Measurements from ENCODE around the gene TMEM273. TPM values are rescaled to one million over a fixed set of nuclear protein-coding genes. Genes with fewer than 3 reads are reported as not detected.

TMEM273 gene
- polyA plus RNA-seq, 12 donors: 4.7 to 10.2 (median 6.6) TPM; not detected in 1

- DNase-seq: peak; percentile 50
Measured at GRCh38 chr10:49177391-49178355, 10.5 kb downstream of the TMEM273 start.

DNA sequence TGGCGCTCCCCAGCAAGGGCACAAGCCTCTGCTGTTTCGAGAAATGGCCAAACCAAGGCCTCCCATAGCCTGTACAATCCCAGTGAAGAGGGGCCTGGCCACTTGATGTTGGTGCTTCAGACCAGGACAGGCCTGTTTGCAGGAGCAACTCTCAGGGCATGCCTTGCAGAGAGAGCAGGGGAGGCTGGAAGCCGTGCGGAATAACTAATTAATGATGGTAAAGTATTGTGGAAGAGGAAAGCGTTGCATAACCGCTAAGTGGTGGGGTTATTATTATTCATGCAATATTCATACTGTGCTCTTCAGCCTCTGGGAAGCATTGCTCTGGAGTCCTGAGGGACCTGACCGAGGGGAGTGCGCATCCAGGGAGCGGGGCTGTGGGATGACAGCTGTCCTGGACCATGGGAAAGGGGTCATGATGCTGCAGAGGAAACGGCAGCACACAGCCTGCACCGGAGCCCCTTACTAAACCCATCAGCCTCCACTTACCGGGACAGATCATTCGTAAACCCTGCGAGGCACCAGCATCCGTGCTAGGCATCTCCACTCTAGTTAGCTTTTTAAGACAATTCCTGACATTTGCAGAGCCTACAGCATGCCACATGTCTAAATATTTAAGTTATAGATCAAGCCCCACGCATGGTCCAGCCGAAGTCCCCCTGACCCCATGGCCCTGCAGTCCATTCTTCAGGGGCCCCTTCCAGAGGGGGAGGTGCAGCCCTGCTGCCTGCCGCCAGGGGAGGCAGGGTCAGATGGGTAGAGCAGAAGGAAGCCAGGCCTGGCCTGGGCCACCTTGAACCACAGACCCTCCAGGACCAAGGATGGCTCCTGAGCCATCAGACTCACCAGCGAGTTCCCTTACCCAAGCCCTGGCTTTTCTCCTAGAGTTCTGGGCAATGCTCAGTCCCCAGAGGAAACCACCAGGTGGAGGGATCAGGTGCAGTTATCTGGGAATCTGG, 11.6 kb downstream of the TMEM273 start:
- DNase-seq: no peak

GRCh38 chr10:49175587-49176309, 12.4 kb downstream of the TMEM273 start:
- DNase-seq: no peak

GRCh38 chr10:49174926-49175500, 13.2 kb downstream of the TMEM273 start:
- no peak for DNase-seq

DNA sequence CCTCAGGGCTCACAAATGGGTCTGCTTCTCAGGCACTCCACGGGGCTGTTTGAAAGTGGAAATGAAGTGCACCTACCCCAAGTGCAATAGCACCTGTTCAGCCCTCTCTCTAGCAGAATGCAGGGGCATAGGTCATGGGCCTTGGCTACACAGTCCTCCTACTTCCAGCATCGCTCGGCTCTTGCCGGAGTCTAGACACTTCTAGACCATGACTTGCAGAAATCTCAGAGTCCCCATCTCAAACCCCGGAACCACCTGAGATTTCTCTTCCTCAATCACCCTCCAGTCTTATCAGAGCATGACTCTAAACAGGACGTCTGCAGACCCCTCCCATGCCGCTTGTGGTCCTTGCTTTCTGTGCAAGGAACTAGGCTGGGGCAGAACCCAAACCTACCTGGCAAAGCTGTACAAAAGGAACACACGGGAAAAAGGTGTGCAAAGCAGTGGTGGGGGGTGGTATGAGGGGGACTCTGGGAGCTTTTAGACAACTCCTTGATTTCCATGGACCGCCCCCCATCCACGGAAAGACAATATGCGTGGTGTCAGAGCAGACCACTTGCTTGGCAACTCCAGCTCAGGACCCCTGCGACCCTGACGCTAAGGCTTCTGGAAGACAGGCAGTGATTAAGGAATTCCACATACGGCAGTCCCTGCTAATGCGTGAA, 13.8 kb downstream of the TMEM273 start:
- no peak for DNase-seq

GRCh38 chr10:49173853-49174252, 14.3 kb downstream of the TMEM273 start:
- no peak for DNase-seq

- no peak for DNase-seq
Measured at GRCh38 chr10:49173201-49173772, 14.9 kb downstream of the TMEM273 start.

DNA sequence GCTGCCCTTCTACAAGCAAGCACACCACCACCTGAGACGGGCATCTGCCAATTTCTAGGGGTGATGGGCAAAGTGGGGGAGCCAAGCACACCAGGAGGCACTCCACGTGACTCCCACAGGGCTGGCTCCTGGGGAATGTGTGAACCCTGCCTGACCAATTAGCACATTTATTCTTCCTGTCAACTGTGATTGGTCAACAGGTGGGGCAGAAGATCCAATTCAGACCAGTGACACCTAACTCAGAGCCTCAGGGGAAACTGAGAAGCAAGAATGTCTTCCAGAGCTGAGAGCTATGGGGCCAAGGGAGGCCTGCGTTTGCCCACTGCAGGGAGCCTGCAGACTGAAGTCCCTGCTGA, 15.4 kb downstream of the TMEM273 start:
- no peak for DNase-seq

DNA sequence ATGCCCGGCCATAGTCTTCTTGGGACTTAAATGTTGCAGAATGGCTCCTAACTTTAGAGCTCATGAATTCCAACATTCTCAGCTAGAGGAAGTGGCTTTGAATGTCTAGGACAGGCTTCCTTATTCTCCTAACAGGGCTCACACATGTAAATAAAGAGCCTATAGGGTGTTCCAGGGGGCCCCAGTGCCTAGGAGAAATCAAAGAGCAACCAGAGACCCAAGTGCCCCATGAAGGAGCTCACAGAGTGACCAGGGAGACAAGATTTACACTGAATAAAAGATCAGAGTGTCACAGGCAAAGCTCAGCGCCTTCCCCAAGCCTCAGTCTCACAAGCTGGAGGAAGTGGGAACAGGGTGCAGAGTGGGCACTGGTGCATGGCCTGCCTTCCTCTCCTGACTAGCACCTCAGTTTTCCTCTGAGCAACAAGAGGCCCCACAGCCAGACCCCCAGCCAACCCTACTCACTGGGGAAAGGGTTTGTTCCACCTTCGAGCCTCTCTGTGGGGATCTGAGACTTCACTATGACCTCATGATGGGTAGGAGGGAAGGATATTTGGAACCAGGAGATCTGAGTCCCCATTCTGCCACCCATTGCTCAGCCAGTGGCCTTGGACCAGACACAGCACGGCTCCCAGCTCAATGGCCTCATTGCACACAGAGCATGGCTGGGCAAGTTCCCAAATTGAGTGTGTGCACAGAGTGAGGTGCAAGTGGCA, 16.0 kb downstream of the TMEM273 start:
- no peak for DNase-seq

DNA sequence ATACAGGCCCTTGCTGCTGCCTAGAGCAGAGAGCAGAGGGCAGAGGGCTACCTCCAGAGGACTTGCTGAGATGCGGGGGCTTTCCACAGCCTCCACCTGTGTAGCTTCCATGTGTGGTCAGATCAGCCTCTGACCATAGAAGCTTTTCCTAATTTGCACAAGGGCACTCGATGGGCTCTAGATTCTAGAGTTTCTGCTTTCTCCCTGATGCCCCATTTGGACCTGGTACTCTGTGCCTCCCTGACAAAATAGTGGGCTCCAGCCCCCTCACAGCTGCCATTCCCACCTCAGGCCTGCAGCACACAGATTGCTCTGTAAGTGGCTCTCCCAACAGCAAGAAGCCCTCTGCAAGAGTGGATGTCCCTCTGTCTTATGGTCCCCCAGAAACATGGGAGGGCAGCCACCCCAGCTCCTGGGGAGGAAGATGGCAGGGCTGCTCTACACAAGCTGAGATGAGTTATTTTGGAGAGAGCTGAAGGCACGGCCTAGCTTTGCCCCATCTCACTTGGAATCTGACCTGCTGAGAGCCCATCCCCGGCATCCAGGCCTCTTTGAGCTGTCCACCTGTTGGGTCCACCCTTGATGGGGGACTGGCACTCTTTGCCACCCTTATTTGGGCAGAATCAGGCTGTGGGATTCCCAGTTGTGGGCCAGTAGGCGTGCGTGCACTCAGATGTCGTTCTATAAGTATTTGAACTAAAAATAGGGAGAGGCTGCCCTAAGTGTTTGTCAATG, 16.7 kb downstream of the TMEM273 start:
- DNase-seq: no peak

DNA sequence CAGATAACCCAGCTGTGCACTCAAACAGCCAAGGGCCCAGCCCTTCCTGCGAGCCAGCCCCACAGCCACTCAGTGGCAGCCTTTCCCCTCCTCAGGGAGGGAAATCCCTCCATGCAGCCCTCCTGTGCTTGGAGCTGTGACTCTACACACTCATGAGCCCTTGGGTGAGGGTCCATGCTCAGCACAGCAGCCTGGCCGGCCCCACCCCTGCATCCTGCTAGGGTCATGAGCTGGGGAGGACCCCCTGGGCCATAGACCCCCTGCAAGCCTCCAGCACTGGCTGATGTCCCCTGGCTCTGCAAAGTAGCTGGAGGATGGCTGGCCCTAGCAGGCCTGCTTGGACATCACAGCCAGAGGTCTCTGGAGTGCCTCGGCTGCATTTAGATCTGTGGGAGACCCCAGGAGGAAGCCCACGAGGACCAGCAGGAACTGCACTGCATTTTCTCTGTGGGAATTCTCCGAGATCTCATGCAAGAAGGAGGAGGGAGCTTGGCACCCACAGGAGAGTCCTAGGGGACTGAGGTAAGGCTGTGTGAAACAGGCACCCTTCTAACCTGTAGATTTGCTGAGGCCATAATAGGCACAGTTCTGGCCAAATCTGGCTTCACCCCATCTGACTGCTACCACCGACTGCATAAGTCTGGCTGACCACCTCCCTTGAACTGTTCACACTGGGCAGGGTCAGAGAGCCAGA, 17.4 kb downstream of the TMEM273 start:
- no peak for DNase-seq

GRCh38 chr10:49169776-49170175, 18.4 kb downstream of the TMEM273 start:
- no peak for DNase-seq

DNA sequence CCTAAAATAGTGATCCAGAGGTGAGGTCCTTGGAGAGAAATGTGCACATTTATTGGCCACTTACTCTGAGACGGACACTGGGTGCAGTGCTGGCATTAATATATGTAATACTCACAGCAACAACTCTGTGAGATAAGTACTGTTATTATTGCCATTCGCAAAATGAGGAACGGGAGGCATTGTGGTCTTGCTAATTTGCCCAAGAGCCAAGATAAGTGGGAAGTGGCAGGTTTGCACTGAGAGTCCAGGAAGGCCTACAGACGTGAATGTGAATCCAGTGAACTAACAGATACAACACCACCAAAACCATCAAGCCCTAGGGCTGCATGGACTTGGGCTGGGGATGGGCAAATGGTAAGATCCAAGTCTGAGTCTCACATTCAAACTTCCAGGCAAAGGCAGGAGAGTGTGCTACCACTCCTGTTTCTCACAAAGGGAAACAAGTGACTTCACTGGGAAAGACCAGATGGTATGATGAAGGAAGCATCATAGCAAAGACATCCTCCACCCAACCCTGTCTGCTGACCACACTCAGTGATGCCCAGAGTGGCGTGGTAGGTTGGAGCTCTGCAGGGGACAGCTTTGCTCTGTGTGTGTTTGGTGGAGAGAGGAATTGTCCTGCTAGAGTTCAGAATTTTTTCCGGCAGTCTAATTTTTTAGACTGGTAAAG, 19.2 kb downstream of the TMEM273 start:
- no peak for DNase-seq

DNA sequence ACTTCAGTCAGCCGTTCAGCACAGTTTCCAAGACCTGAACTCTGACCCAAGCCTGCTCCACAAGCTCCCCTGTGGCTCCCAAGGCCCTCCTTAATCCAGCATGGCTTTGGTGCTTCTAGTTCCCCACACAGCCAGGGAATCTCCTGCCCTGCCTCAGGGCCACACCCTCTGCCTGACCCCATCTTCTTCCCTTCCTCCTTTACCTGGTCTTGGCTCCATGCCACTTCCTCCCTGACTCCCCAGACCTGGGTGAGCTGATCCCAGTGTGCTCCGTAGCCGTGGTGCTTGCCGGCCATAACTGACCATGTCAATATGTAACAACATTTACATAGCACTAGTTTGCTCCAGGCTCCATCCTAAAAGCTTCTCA, 20.0 kb downstream of the TMEM273 start:
- DNase-seq: no peak

DNA sequence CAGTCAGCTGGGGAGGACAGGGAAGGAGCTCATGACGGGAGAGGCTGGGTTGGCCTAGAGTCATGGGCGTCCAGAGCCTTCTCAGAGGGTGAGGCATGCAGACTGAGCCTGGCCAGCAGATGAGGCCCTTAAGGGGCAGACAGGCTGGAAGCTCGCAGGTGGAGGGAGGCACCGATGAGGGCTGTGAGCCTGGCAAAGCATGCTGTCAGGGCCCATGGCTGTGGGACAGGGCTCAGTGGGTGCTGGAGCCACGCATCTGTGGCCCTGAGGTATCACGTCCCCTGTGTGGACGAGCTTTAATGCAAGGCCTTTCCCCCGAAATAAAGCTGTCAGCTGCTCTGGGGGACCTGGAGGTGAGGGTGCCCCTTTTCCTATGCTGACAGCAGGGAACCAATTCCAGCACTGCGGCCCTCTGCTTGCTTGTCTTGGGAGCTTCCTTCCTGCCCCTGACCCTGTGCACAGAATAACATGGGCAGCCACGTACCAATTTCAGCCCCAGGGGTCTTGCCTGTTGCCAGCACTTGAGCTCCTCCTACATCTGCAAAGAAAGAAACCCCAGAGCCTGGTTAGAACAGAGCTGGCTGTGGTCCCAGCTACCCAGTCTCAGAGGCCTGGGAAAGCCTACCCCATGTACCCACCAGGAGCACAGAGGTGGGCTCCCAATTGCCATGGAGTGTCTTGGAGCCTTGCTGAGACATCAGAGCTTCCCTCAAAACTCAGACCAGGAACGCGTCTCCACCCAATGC, 20.6 kb downstream of the TMEM273 start:
- no peak for DNase-seq

- no peak for DNase-seq
Measured at GRCh38 chr10:49166484-49167400, 21.4 kb downstream of the TMEM273 start.
